MM.1S (cell line): ENCODE results near the gene GABARAP.

Source experiments
- DNase-seq: peaks from one replicate; pipeline ENCODE4 v3.0.0-alpha.2; 2015
- H2AFZ ChIP-seq: fragments of 300-600 bp; sonication (generic); 2 replicates; pipeline ENCODE4 v1.6.0; 2016; ENCODE audit warnings: antibody characterized with exemption, low read length
- H3F3A ChIP-seq: fragments of 300-600 bp; sonication (generic); 2 replicates; pipeline ENCODE4 v1.6.1; 2016; ENCODE audit warnings: mild to moderate bottlenecking, antibody characterized with exemption, low read length, moderate library complexity, mixed read lengths; ENCODE audit not compliant: insufficient read depth
- H3K27ac ChIP-seq: fragments of 300-600 bp; sonication (generic); 2 replicates; pipeline ENCODE4 v1.5.1; 2016; ENCODE audit warnings: mild to moderate bottlenecking, low read length
- H3K27me3 ChIP-seq: fragments of 300-600 bp; sonication (generic); replicated peaks from 2 replicates; pipeline ENCODE4 v1.6.0; 2016; ENCODE audit warnings: low read length; ENCODE audit not compliant: insufficient read depth
- H3K36me3 ChIP-seq: fragments of 300-600 bp; sonication (generic); replicated peaks from 2 replicates; pipeline ENCODE4 v1.6.1; 2016; ENCODE audit warnings: mild to moderate bottlenecking, low read length, mixed read lengths; ENCODE audit not compliant: insufficient read depth
- H3K4me1 ChIP-seq: fragments of 300-600 bp; sonication (generic); 2 replicates; pipeline ENCODE4 v1.6.1; 2016; ENCODE audit warnings: low read length, mixed read lengths
- H3K4me2 ChIP-seq: fragments of 300-600 bp; sonication (generic); 2 replicates; pipeline ENCODE4 v1.6.0; 2016; ENCODE audit warnings: low read depth, low read length
- H3K4me3 ChIP-seq: fragments of 300-600 bp; sonication (generic); 2 replicates; pipeline ENCODE4 v1.5.1; 2016; ENCODE audit warnings: low read length, mixed read lengths
- H3K79me2 ChIP-seq: fragments of 300-600 bp; sonication (generic); 2 replicates; pipeline ENCODE4 v1.6.1; 2016; ENCODE audit warnings: mixed run types, low read length, mixed read lengths
- H3K9ac ChIP-seq: fragments of 300-600 bp; sonication (generic); 2 replicates; pipeline ENCODE4 v1.6.1; 2016; ENCODE audit warnings: low read length, mixed read lengths
- H3K9me2 ChIP-seq: fragments of 300-600 bp; sonication (generic); replicated peaks from 2 replicates; pipeline ENCODE4 v1.6.1; 2016; ENCODE audit warnings: mild to moderate bottlenecking, low read length, mixed read lengths; ENCODE audit not compliant: insufficient read depth
- H3K9me3 ChIP-seq: fragments of 300-600 bp; sonication (generic); replicated peaks from 2 replicates; pipeline ENCODE4 v1.6.1; 2016; ENCODE audit warnings: mild to moderate bottlenecking, low read length, mixed read lengths; ENCODE audit not compliant: insufficient read depth
- H4K20me1 ChIP-seq: fragments of 300-600 bp; sonication (generic); 2 replicates; pipeline ENCODE4 v1.6.1; 2016; ENCODE audit warnings: mild to moderate bottlenecking, low read length, moderate library complexity, mixed read lengths; ENCODE audit not compliant: insufficient read depth
- EZH2 ChIP-seq: fragments of 300-600 bp; sonication (generic); optimal IDR thresholded peaks from 2 replicates; pipeline ENCODE3; 2017; ENCODE audit warnings: low read depth, mild to moderate bottlenecking, antibody characterized with exemption, low read length, mixed read lengths
- EZH2phosphoT487 ChIP-seq: fragments of 300-600 bp; sonication (generic); IDR thresholded peaks from 2 replicates; pipeline ENCODE4 v1.6.1; 2018; ENCODE audit warnings: antibody characterized with exemption, low read length
- TF ChIP-seq, protein P1 (sequence below): fragments of 300-600 bp; sonication (generic); IDR thresholded peaks from 2 replicates; pipeline ENCODE4 v1.5.1; 2016; ENCODE audit warnings: antibody characterized with exemption, low read length, mixed read lengths

The GABARAP gene

DNA sequence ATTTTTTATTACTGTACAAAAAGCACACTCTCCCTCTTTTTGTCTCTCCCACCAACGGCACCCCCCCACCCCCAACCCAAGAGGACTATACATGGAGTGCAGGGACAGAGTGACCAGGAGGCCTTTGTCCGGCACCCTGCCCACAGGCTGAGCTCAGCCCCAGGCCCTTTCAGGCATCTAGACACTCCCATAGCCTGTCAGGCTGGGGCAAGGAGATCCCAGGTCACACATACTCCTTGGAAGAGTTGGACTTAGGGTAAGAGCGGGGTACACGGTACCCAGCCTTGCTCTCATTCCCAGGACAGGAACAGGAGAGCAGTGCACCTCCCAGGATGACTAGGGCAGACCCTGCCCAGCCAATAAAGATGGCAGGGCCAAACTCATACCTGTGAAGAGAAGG, 17.9 kb upstream of the GABARAP start:
- H3K36me3 ChIP-seq = no peaks in the 10 kb centered on the region
- no peak overlapping the region for H2AFZ ChIP-seq
- peaks cover 4% of the 10 kb centered on the region; the same call in 1 of the 2 replicates for H3K4me1 ChIP-seq
- no peak for TF ChIP-seq EZH2
- TF ChIP-seq, protein P1, sequence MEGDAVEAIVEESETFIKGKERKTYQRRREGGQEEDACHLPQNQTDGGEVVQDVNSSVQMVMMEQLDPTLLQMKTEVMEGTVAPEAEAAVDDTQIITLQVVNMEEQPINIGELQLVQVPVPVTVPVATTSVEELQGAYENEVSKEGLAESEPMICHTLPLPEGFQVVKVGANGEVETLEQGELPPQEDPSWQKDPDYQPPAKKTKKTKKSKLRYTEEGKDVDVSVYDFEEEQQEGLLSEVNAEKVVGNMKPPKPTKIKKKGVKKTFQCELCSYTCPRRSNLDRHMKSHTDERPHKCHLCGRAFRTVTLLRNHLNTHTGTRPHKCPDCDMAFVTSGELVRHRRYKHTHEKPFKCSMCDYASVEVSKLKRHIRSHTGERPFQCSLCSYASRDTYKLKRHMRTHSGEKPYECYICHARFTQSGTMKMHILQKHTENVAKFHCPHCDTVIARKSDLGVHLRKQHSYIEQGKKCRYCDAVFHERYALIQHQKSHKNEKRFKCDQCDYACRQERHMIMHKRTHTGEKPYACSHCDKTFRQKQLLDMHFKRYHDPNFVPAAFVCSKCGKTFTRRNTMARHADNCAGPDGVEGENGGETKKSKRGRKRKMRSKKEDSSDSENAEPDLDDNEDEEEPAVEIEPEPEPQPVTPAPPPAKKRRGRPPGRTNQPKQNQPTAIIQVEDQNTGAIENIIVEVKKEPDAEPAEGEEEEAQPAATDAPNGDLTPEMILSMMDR = no peak
- TF ChIP-seq EZH2phosphoT487 = no peak
- H3K9me3 ChIP-seq = no peaks in the 10 kb centered on the region
- no peaks in the 10 kb centered on the region for H3K79me2 ChIP-seq
- no peaks in the 10 kb centered on the region for H4K20me1 ChIP-seq
- no peaks in the 10 kb centered on the region for H3K9me2 ChIP-seq
- H3K4me3 ChIP-seq = no peak overlapping the region
- H3K9ac ChIP-seq = no peak overlapping the region
- H3K27me3 ChIP-seq = peaks cover 42% of the 10 kb centered on the region
- no peaks in the 10 kb centered on the region for H3F3A ChIP-seq
- H3K4me2 ChIP-seq = no peak overlapping the region
- DNase-seq = no peak
- H3K27ac ChIP-seq = no peak overlapping the region

DNA sequence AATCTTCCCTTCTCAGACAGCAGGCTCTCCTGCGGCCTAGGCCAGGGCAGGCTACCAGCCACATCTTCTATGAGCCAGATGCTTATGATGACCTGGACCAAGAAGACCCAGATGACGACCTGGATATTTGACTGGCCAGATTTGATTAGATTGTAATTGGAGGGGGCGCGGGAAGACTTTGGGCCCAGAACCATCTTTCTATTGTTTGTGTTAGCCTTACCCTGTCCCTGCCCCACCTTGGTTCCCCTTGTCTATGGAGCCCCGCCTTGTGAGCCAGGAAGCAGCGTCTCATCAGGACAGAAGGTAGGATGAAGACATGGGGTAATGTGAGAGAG, 17.3 kb upstream of the GABARAP start:
- no peaks in the 10 kb centered on the region for H3F3A ChIP-seq
- no peak for DNase-seq
- H3K4me1 ChIP-seq = peaks cover 4% of the 10 kb centered on the region; the same call in 1 of the 2 replicates
- no peaks in the 10 kb centered on the region for H3K9me3 ChIP-seq
- TF ChIP-seq, protein P1 = no peak
- TF ChIP-seq EZH2phosphoT487 (no peak), EZH2 (no peak)
- H3K27ac ChIP-seq = no peak overlapping the region
- H3K9ac ChIP-seq = no peak overlapping the region
- no peak overlapping the region for H3K4me2 ChIP-seq
- H3K36me3 ChIP-seq = 0 out of 2 replicates have a peak, but pooled peaks cover under 1% of the 10 kb centered on the region
- H2AFZ ChIP-seq = no peak overlapping the region
- no peak overlapping the region for H3K4me3 ChIP-seq
- no peaks in the 10 kb centered on the region for H3K9me2 ChIP-seq
- H3K27me3 ChIP-seq = peaks cover 40% of the 10 kb centered on the region
- H3K79me2 ChIP-seq = no peaks in the 10 kb centered on the region
- H4K20me1 ChIP-seq = no peaks in the 10 kb centered on the region

DNA sequence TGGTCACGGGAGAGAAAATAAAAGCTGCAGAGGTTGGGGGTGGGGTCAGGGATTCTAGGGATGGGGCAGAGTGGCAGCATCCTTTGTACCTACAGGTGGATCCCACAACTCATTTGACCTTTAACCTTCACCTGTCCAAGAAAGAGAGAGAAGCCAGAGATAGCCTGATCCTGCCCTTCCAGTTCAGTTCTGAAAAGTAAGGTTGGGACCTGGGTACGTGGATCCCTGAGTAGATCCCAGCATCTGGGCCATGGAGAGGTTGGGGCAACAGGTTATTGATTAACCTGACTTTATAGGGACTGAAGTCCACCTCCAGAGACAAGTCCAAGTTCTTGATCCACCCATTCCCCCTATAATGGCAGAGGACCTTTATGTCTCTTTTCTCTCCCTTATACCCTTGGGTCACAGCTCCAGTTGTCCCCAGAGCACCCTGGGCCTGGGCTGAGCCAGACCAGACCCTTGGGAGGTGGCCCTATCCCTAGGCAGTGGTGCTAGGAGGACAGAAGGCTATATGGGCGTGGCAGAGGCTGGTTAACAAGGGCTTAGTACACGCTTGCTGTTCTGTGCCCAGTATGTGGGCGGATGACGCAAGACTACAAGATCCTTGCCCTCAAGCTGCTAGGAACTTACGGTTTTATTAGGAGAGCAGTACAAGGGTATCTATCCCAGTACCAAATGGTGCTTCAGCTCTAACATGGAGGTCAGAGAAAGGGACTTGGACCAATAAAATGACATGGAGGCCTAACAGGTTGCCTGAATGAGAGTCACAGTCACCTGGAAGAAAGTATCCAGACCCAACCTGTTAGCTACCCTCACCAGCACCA, 16.7 kb upstream of the GABARAP start:
- Histone ChIP-seq H3K4me3 (no peak overlapping the region), H3K36me3 (0 out of 2 replicates have a peak, but pooled peaks cover 4% of the 10 kb centered on the region), H4K20me1 (no peaks in the 10 kb centered on the region), H3K79me2 (no peaks in the 10 kb centered on the region), H2AFZ (no peak overlapping the region), H3K9me3 (no peaks in the 10 kb centered on the region), H3F3A (no peaks in the 10 kb centered on the region), H3K27me3 (peaks cover 34% of the 10 kb centered on the region), H3K4me2 (no peak overlapping the region), H3K9me2 (no peaks in the 10 kb centered on the region), H3K27ac (no peak overlapping the region), H3K9ac (no peak overlapping the region), H3K4me1 (peaks cover 4% of the 10 kb centered on the region; the same call in 1 of the 2 replicates)
- TF ChIP-seq EZH2 (no peak), EZH2phosphoT487 (no peak)
- TF ChIP-seq, protein P1 = no peak
- no peak for DNase-seq
